ENCODE results near the gene TMEM106B.

The TMEM106B gene

GRCh38 chr7:12228024-12228423 is 16.9 kb downstream of the TMEM106B start:
- DNase-seq (ENCODE audit: low read depth in 2 of 2), result no peak

GRCh38 chr7:12229046-12229445 is 18.0 kb downstream of the TMEM106B start:
- DNase-seq (ENCODE audit: low read depth in 2 of 2), result no peak

- DNase-seq (ENCODE audit: low read depth in 2 of 2), result no peak
Measured at GRCh38 chr7:12231097-12231496, 20.0 kb downstream of the TMEM106B start.

- no peak for DNase-seq (ENCODE audit: low read depth in 2 of 2)
Measured at GRCh38 chr7:12233175-12233574, 22.1 kb downstream of the TMEM106B start.

GRCh38 chr7:12234334-12234865 is 23.3 kb downstream of the TMEM106B start:
- no peak for DNase-seq (ENCODE audit: low read depth in 2 of 2)

- no peak for DNase-seq (ENCODE audit: low read depth in 2 of 2)
Measured at GRCh38 chr7:12235970-12236369, 24.9 kb downstream of the TMEM106B start.

- DNase-seq (ENCODE audit: low read depth in 2 of 2), result no peak
Measured at GRCh38 chr7:12237007-12237406, 25.9 kb downstream of the TMEM106B start.

GRCh38 chr7:12239806-12240205 is 28.7 kb downstream of the TMEM106B start:
- DNase-seq (ENCODE audit: low read depth in 2 of 2), result no peak

GRCh38 chr7:12244129-12244528 is 33.0 kb downstream of the TMEM106B start:
- DNase-seq (ENCODE audit: low read depth in 2 of 2), result no peak

GRCh38 chr7:12244694-12245093 is 33.6 kb downstream of the TMEM106B start:
- no peak for DNase-seq (ENCODE audit: low read depth in 2 of 2)

GRCh38 chr7:12249706-12250105 is 38.6 kb downstream of the TMEM106B start:
- DNase-seq (ENCODE audit: low read depth in 2 of 2), result no peak

- no peak for DNase-seq (ENCODE audit: low read depth in 2 of 2)
Measured at GRCh38 chr7:12250232-12250631, 39.1 kb downstream of the TMEM106B start.

- no peak for DNase-seq (ENCODE audit: low read depth in 2 of 2)
Measured at GRCh38 chr7:12256090-12256489, 45.0 kb downstream of the TMEM106B start.

- DNase-seq (ENCODE audit: low read depth in 2 of 2), result peak in 1 of 2 donors; percentile 7
Measured at GRCh38 chr7:12257582-12257981, 46.5 kb downstream of the TMEM106B start.

GRCh38 chr7:12258074-12258473 is 47.0 kb downstream of the TMEM106B start:
- no peak for DNase-seq (ENCODE audit: low read depth in 2 of 2)

GRCh38 chr7:12267542-12267941 is 56.4 kb downstream of the TMEM106B start:
- DNase-seq (ENCODE audit: low read depth in 2 of 2), result no peak

- no peak for DNase-seq (ENCODE audit: low read depth in 2 of 2)
Measured at GRCh38 chr7:12269100-12269895, 58.2 kb downstream of the TMEM106B start.

- DNase-seq (ENCODE audit: low read depth in 2 of 2), result no peak
Measured at GRCh38 chr7:12281038-12281437, 69.9 kb downstream of the TMEM106B start.

GRCh38 chr7:12287901-12288300 is 76.8 kb downstream of the TMEM106B start:
- DNase-seq (ENCODE audit: low read depth in 2 of 2), result no peak

GRCh38 chr7:12289996-12290395 is 78.9 kb downstream of the TMEM106B start:
- DNase-seq (ENCODE audit: low read depth in 2 of 2), result no peak

- no peak for DNase-seq (ENCODE audit: low read depth in 2 of 2)
Measured at GRCh38 chr7:12290761-12291160, 79.7 kb downstream of the TMEM106B start.

GRCh38 chr7:12291870-12292269 is 80.8 kb downstream of the TMEM106B start:
- no peak for DNase-seq (ENCODE audit: low read depth in 2 of 2)
